ENCODE results near the gene STRADB. TPM values are rescaled to one million over a fixed set of nuclear protein-coding genes. Genes with fewer than 3 reads are reported as not detected.

Gene STRADB
- total RNA-seq, 4 donors from 2014 or later = 36.2 to 175 (median 98.5) TPM

GRCh38 chr2:201484805-201485204, 33.3 kb downstream of the STRADB start:
- H3K36me3 ChIP-seq = peaks cover 0 to 15% (median 0%) of the 10 kb centered on the region in 4 donors
- intact Hi-C loops (cut with DNase I; ENCODE audit: low total_unique reads) = no loop called here

GRCh38 chr2:201490291-201490690, 38.8 kb downstream of the STRADB start:
- H3K36me3 ChIP-seq = no peaks in the 10 kb centered on the region
- no peak for DNase-seq
- intact Hi-C loops (cut with DNase I; ENCODE audit: low total_unique reads) = no loop called here
- in situ Hi-C loops (cut with MboI; ENCODE audit: low pct_ligation_motif_present in 1 of 4, low pct_unique_long_range_greater_than_20kb in 1 of 4, low sequenced_read_pairs in 3 of 4) = no loop called here
- no peak overlapping the region for H3K4me3 ChIP-seq
- no peaks in the 10 kb centered on the region for H3K9me3 ChIP-seq
- H3K4me1 ChIP-seq = no peaks in the 10 kb centered on the region
- no peak overlapping the region for H3K27ac ChIP-seq
- 89 to 90% methylated on average over 3 to 4 of the region's 4 CpGs for WGBS, 2 donors (ENCODE audit: low coverage in 1 of 2)
- H3K27me3 ChIP-seq = no peaks in the 10 kb centered on the region
- TF ChIP-seq EP300 (IDR thresholded peaks at IDR 0.05; ENCODE audit: low read depth) (no peak), POLR2AphosphoS5 (IDR thresholded peaks at IDR 0.05) (no peak), CTCF (IDR thresholded peaks at IDR 0.05) (no peak), POLR2A (IDR thresholded peaks at IDR 0.05) (no peak)

More at GRCh38 chr2:201484805-201485204, 33.3 kb downstream of the STRADB start:
- DNase-seq = no peak
- WGBS, 2 donors (ENCODE audit: low coverage in 1 of 2) = 48 to 73% methylated on average over 4 of the region's 4 CpGs
- in situ Hi-C loops (cut with MboI; ENCODE audit: low pct_ligation_motif_present in 1 of 4, low pct_unique_long_range_greater_than_20kb in 1 of 4, low sequenced_read_pairs in 3 of 4) = no loop called here
- no peaks in the 10 kb centered on the region for H3K4me1 ChIP-seq
- no peaks in the 10 kb centered on the region for H3K9me3 ChIP-seq
- TF ChIP-seq EP300 (IDR thresholded peaks at IDR 0.05; ENCODE audit: low read depth) (no peak), CTCF (IDR thresholded peaks at IDR 0.05) (no peak), POLR2AphosphoS5 (IDR thresholded peaks at IDR 0.05) (no peak), POLR2A (IDR thresholded peaks at IDR 0.05) (no peak)
- H3K27ac ChIP-seq = no peak overlapping the region
- no peak overlapping the region for H3K4me3 ChIP-seq
- H3K27me3 ChIP-seq = no peaks in the 10 kb centered on the region

- WGBS, 2 donors (ENCODE audit: low coverage in 1 of 2) = 73 to 100% methylated on average over 1 of the region's 1 CpG
- no peaks in the 10 kb centered on the region for H3K9me3 ChIP-seq
- H3K4me3 ChIP-seq = no peak overlapping the region
- in situ Hi-C loops (cut with MboI; ENCODE audit: low pct_ligation_motif_present in 1 of 4, low pct_unique_long_range_greater_than_20kb in 1 of 4, low sequenced_read_pairs in 3 of 4) (no loop called here), intact Hi-C loops (cut with DNase I; ENCODE audit: low total_unique reads) (no loop called here)
- no peak overlapping the region for H3K27ac ChIP-seq
- H3K27me3 ChIP-seq = no peaks in the 10 kb centered on the region
- no peaks in the 10 kb centered on the region for H3K36me3 ChIP-seq
- TF ChIP-seq POLR2A (IDR thresholded peaks at IDR 0.05) = no peak
- no peak for TF ChIP-seq POLR2AphosphoS5 (IDR thresholded peaks at IDR 0.05)
- no peak for TF ChIP-seq CTCF (IDR thresholded peaks at IDR 0.05)
- TF ChIP-seq EP300 (IDR thresholded peaks at IDR 0.05; ENCODE audit: low read depth) = no peak
- DNase-seq = no peak
- no peaks in the 10 kb centered on the region for H3K4me1 ChIP-seq
These were observed 45.2 kb downstream of the STRADB start for GRCh38 chr2:201496785-201497184.

GRCh38 chr2:201500534-201500933, 49.0 kb downstream of the STRADB start:
- peaks cover 7 to 9% of the 10 kb centered on the region in 2 donors for H3K9me3 ChIP-seq
- in situ Hi-C loops (cut with MboI; ENCODE audit: low pct_ligation_motif_present in 1 of 4, low pct_unique_long_range_greater_than_20kb in 1 of 4, low sequenced_read_pairs in 3 of 4) = no loop called here
- TF ChIP-seq CTCF (IDR thresholded peaks at IDR 0.05) (no peak), POLR2AphosphoS5 (IDR thresholded peaks at IDR 0.05) (no peak), POLR2A (IDR thresholded peaks at IDR 0.05) (no peak), EP300 (IDR thresholded peaks at IDR 0.05; ENCODE audit: low read depth) (no peak)
- 80 to 81% methylated on average over 3 of the region's 3 CpGs for WGBS, 2 donors (ENCODE audit: low coverage in 1 of 2)
- H3K27me3 ChIP-seq = no peaks in the 10 kb centered on the region
- no peak overlapping the region for H3K4me3 ChIP-seq
- DNase-seq = no peak
- intact Hi-C loops (cut with DNase I; ENCODE audit: low total_unique reads) = no loop called here
- H3K36me3 ChIP-seq = no peaks in the 10 kb centered on the region
- no peaks in the 10 kb centered on the region for H3K4me1 ChIP-seq
- no peak overlapping the region for H3K27ac ChIP-seq

All from transverse colon (tissue), 4 donors.